Measurements from ENCODE around the gene APH1B. TPM values are rescaled to one million over a fixed set of nuclear protein-coding genes. Genes with fewer than 3 reads are reported as not detected.

The APH1B gene
- total and polyA plus RNA-seq, 9 of the 15 experiments (the other 6 are each of a cell fraction or from before 2014, with no cell fraction given): 5.1 to 9.7 (median 7.0) TPM

DNA sequence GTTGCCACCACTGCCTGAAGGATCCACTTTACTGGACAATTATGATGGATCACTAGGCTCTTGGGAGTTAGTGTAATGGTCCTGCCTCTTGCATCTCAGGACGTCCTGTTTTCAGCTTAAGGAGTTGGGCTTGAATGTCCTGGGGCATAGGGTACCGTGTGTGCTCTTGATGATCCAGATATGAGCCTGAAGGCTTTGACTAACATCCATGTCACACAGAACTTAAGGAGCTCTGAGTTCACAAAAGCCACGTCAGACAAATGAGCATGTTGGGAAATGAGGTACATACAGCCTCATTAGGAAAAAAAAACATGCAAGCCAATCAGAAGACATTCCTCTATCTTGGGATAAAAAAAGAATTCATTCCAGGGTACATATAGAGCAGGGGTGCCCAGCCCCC is 63.5 kb downstream of the APH1B start:
- Histone ChIP-seq H3K27ac (ENCODE audit: extremely low read depth, low read depth, low read length) (no peak overlapping the region), H3K4me1 (replicated peaks in 1 of 2; ENCODE audit: control insufficient read depth in 2 of 2, insufficient read depth in 2 of 2, low read length in 2 of 2) (peaks cover 11 to 38% of the 10 kb centered on the region in 2 experiments), H3K4me3 (no peak overlapping the region), H3K27me3 (ENCODE audit: control insufficient read depth in 2 of 2, insufficient read depth in 2 of 2, low read length in 2 of 2) (no peaks in the 10 kb centered on the region), H3K4me2 (ENCODE audit: insufficient read depth, low read length) (no peak overlapping the region), H3K36me3 (ENCODE audit: control insufficient read depth, insufficient read depth, low read length) (no peaks in the 10 kb centered on the region), H3K9me1 (ENCODE audit: control insufficient read depth, insufficient read depth, low read length) (no peaks in the 10 kb centered on the region), H3K79me2 (ENCODE audit: control insufficient read depth, insufficient read depth, low read length) (no peaks in the 10 kb centered on the region), H3K9me3 (replicated peaks; ENCODE audit: control insufficient read depth, insufficient read depth, low read depth, low read length) (no peaks in the 10 kb centered on the region), H3K9ac (ENCODE audit: insufficient read depth in 1 of 2, low read depth in 2 of 2, low read length in 2 of 2) (no peak overlapping the region), H2AFZ (ENCODE audit: low read depth, low read length) (no peak overlapping the region), H4K20me1 (replicated peaks; ENCODE audit: control insufficient read depth, insufficient read depth, low read length) (no peaks in the 10 kb centered on the region)
- in situ Hi-C loops (cut with MboI) (no loop called here), intact Hi-C loops (cut with micrococcal nuclease) (loop anchor here (5.0 kb wide), 1 partner anchor 51 kb away; no protein-coding TSS in a partner anchor)
- DNase-seq (ENCODE audit: extremely low read depth in 1 of 4, low spot score in 3 of 4): no peak
- no peak for ATAC-seq
- no peak for TF ChIP-seq MCM3 (IDR thresholded peaks at IDR 0.05)
- TF ChIP-seq NR2F6 (CRISPR knock-in tag; IDR thresholded peaks at IDR 0.05): no peak
- TF ChIP-seq ZNF274 (IDR thresholded peaks at IDR 0.05; ENCODE audit: borderline replicate concordance, low read depth, low read length): no peak
- no peak for TF ChIP-seq ZNF696 (CRISPR knock-in tag; conservative IDR thresholded peaks at IDR 0.05)
- no peak for TF ChIP-seq HIVEP1 (CRISPR knock-in tag; IDR thresholded peaks at IDR 0.05)
- TF ChIP-seq PRPF4 (IDR thresholded peaks at IDR 0.05; ENCODE audit: insufficient read depth, low read depth, low read length, poor library complexity, severe bottlenecking): no peak
- TF ChIP-seq NR0B1 (IDR thresholded peaks at IDR 0.05; ENCODE audit: partially characterized antibody): no peak
- TF ChIP-seq ZNF165 (CRISPR knock-in tag; IDR thresholded peaks at IDR 0.05; ENCODE audit: borderline replicate concordance): no peak
- no peak for TF ChIP-seq CBX3 (IDR thresholded peaks at IDR 0.05; ENCODE audit: borderline replicate concordance in 1 of 2, low read length in 2 of 2)
- TF ChIP-seq, protein P1, sequence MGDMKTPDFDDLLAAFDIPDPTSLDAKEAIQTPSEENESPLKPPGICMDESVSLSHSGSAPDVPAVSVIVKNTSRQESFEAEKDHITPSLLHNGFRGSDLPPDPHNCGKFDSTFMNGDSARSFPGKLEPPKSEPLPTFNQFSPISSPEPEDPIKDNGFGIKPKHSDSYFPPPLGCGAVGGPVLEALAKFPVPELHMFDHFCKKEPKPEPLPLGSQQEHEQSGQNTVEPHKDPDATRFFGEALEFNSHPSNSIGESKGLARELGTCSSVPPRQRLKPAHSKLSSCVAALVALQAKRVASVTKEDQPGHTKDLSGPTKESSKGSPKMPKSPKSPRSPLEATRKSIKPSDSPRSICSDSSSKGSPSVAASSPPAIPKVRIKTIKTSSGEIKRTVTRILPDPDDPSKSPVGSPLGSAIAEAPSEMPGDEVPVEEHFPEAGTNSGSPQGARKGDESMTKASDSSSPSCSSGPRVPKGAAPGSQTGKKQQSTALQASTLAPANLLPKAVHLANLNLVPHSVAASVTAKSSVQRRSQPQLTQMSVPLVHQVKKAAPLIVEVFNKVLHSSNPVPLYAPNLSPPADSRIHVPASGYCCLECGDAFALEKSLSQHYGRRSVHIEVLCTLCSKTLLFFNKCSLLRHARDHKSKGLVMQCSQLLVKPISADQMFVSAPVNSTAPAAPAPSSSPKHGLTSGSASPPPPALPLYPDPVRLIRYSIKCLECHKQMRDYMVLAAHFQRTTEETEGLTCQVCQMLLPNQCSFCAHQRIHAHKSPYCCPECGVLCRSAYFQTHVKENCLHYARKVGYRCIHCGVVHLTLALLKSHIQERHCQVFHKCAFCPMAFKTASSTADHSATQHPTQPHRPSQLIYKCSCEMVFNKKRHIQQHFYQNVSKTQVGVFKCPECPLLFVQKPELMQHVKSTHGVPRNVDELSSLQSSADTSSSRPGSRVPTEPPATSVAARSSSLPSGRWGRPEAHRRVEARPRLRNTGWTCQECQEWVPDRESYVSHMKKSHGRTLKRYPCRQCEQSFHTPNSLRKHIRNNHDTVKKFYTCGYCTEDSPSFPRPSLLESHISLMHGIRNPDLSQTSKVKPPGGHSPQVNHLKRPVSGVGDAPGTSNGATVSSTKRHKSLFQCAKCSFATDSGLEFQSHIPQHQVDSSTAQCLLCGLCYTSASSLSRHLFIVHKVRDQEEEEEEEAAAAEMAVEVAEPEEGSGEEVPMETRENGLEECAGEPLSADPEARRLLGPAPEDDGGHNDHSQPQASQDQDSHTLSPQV (IDR thresholded peaks at IDR 0.05): no peak
- TF ChIP-seq NONO (IDR thresholded peaks at IDR 0.05; ENCODE audit: low read depth in 2 of 2, low read length in 1 of 2): no peak
- no peak for TF ChIP-seq EWSR1 (IDR thresholded peaks at IDR 0.05; ENCODE audit: borderline replicate concordance, low read depth, partially characterized antibody)
- TF ChIP-seq TRIM24 (IDR thresholded peaks at IDR 0.05): no peak
- no peak for TF ChIP-seq ZNF174 (CRISPR knock-in tag; IDR thresholded peaks at IDR 0.05)
- no peak for TF ChIP-seq MEF2A (IDR thresholded peaks at IDR 0.05; ENCODE audit: control insufficient read depth, low read depth, low read length)
- no peak for TF ChIP-seq CREB5 (CRISPR knock-in tag; IDR thresholded peaks at IDR 0.05)
- BruUV-seq (replicated peaks): no TSS peak
- 73% methylated on average over 3 of the region's 3 CpGs for WGBS (ENCODE audit: insufficient coverage, low coverage, missing lambda C conversion rate)
- no peak for FAIRE-seq
- ChIA-PET POLR2A (interaction anchor here (1.1 to 1.2 kb wide), 3 partner anchors 9 to 39 kb away, joined by 3 read pairs; no protein-coding TSS in a partner anchor), CTCF (ENCODE audit: low intra/inter-chr PET ratio) (no interaction called here)
